SK-N-MC (cell line): ENCODE data around the gene INS.

ENCODE experiments used
- EZH2 ChIP-seq: fragments of 200-600 bp; sonication (generic); IDR thresholded peaks from one replicate; pipeline ENCODE4 v1.6.1; 2017; ENCODE audit warnings: antibody characterized with exemption
- FOXP2 ChIP-seq: optimal IDR thresholded peaks from 2 replicates; pipeline ENCODE3; 2011; ENCODE audit warnings: mild to moderate bottlenecking, moderate library complexity; ENCODE audit not compliant: insufficient read depth; ENCODE audit errors: extremely low read length, control extremely low read depth
- POLR2AphosphoS5 ChIP-seq: IDR thresholded peaks from 2 replicates; pipeline ENCODE4 v1.6.1; 2012; ENCODE audit warnings: mild to moderate bottlenecking, low read depth, low read length, borderline replicate concordance

DNA sequence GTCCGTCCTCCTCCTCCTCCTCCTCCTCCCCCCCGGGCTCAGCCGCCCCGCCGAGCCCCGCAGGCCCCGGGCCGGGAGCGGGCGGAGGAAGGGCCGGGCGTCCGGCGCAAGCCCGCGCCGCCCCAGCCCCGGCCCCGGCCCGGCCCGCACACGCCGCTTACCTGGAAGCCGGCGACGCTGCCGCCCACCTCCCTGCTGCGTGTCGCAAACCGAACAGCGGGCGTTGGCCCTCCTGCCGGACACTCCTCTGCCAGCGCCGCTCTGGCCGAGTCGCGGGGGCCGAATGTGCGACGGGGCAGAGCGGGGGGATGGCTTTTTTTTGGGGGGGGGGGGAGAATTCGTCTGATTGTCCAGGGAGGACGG lies 23.0 kb downstream of the INS start:
- TF ChIP-seq FOXP2: no peak
- TF ChIP-seq EZH2: no peak
- no peak for TF ChIP-seq POLR2AphosphoS5
